ENCODE data around the gene TBXAS1. TPM values are rescaled to one million over a fixed set of nuclear protein-coding genes. Genes with fewer than 3 reads are reported as not detected.

TBXAS1 gene
- total and polyA plus RNA-seq, 2 of the 8 experiments (the other 6 are each of a cell fraction or from before 2014, with no cell fraction given): 0.86 to 2.1 TPM

DNA sequence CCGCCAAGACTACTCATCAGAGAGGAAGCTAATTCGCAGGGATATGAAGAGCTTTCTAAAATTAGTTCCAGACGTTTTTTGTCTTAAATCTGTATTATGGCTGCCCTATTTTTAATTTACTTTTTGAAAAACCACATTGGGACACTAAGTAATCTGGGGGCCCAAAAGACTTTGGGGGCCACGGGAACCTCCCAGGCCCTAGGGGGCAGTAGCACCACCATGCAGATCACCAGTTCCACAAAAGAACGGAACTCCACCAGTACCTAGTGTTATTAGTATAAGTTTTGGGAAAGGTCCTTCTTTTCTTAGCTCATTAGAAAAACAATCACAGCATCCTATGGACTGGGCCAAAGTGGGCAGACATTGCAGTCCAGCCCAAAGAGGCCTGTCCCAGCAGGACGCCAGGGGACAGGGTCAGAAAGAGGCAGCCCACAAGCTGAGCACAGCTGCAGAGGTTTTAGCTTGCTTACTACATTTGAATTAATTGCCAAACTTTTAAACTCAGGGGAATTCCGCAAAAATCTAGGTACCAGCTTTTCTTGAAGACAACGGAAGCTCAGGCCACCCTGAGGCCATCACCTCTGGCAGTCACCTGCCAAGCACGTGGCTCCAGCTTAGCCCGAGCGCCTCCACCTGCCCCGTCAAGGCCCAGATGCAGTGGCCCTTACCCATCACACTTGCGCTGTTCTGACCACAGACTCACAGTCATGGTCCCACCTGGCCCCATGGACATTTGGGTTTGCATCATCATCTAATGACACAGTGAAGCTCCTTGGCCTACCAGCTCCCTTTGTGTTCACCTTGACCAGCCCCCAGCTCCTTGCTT, 158.8 kb downstream of the TBXAS1 start:
- H2BK120ac ChIP-seq (replicated peaks; ENCODE audit: low read depth, low read length): no peak overlapping the region
- peaks cover 0 to 5% (median 0%) of the 10 kb centered on the region in 4 experiments; a peak in 1 of 7 replicates for H3K27me3 ChIP-seq (replicated peaks in 1 of 4; ENCODE audit: control insufficient read depth in 3 of 4, extremely low read depth in 1 of 4, insufficient read depth in 3 of 4, low read length in 3 of 4)
- no peaks in the 10 kb centered on the region for H3K36me3 ChIP-seq (ENCODE audit: control insufficient read depth in 2 of 4, insufficient read depth in 4 of 4, low read length in 3 of 4)
- no peaks in the 10 kb centered on the region for H3K23me2 ChIP-seq (ENCODE audit: low read depth, low read length)
- TF ChIP-seq CBX8 (IDR thresholded peaks at IDR 0.05; ENCODE audit: borderline replicate concordance, low read depth, low read length) (no peak), SP4 (IDR thresholded peaks at IDR 0.05; ENCODE audit: low read length) (no peak)
- TF ChIP-seq, protein P1, sequence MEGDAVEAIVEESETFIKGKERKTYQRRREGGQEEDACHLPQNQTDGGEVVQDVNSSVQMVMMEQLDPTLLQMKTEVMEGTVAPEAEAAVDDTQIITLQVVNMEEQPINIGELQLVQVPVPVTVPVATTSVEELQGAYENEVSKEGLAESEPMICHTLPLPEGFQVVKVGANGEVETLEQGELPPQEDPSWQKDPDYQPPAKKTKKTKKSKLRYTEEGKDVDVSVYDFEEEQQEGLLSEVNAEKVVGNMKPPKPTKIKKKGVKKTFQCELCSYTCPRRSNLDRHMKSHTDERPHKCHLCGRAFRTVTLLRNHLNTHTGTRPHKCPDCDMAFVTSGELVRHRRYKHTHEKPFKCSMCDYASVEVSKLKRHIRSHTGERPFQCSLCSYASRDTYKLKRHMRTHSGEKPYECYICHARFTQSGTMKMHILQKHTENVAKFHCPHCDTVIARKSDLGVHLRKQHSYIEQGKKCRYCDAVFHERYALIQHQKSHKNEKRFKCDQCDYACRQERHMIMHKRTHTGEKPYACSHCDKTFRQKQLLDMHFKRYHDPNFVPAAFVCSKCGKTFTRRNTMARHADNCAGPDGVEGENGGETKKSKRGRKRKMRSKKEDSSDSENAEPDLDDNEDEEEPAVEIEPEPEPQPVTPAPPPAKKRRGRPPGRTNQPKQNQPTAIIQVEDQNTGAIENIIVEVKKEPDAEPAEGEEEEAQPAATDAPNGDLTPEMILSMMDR (IDR thresholded peaks at IDR 0.05; ENCODE audit: control extremely low read depth in 1 of 3, insufficient read depth in 1 of 3, low read depth in 1 of 3, low read length in 3 of 3): peak in 2 of 3 experiments; percentile 17 to 22; a peak in 3 of 4 replicates
- H2AK5ac ChIP-seq (ENCODE audit: low read depth, low read length): no peak overlapping the region
- no peak overlapping the region for H2BK15ac ChIP-seq (ENCODE audit: low read length)
- no peaks in the 10 kb centered on the region for H3K79me1 ChIP-seq (ENCODE audit: low read depth, low read length)
- no peak overlapping the region for H3K18ac ChIP-seq (ENCODE audit: extremely low read depth, low read length)
- H3K14ac ChIP-seq (ENCODE audit: insufficient read length): no peak overlapping the region
- no peak overlapping the region for H3K4ac ChIP-seq (replicated peaks; ENCODE audit: insufficient read length, low read depth, low read length)
- no peak overlapping the region for H2BK5ac ChIP-seq (ENCODE audit: low read depth, low read length)
- H3K79me2 ChIP-seq (ENCODE audit: control insufficient read depth in 1 of 2, insufficient read depth in 2 of 2, low read length in 2 of 2): no peaks in the 10 kb centered on the region
- POLR2A ChIA-PET (ENCODE audit: partially characterized antibody): interaction anchor here (1.1 to 2.4 kb wide), 2 partner anchors 11 to 269 kb away, joined by 3 to 6 read pairs; no protein-coding TSS in a partner anchor
- H4K5ac ChIP-seq (ENCODE audit: insufficient read length, low read depth, low read length): no peak overlapping the region
- H3K23ac ChIP-seq (ENCODE audit: insufficient read length): no peak overlapping the region
- no peak overlapping the region for H2BK20ac ChIP-seq (ENCODE audit: low read length)
- H3K56ac ChIP-seq (replicated peaks; ENCODE audit: insufficient read length, low read depth, low read length): no peak overlapping the region
- no peak overlapping the region for H3K9ac ChIP-seq (replicated peaks in 1 of 4; ENCODE audit: extremely low read depth in 1 of 4, low read depth in 3 of 4, low read length in 3 of 4)
- no peak overlapping the region for H2AFZ ChIP-seq (ENCODE audit: low read length)
- no peak overlapping the region for H3K4me2 ChIP-seq (ENCODE audit: insufficient read depth in 1 of 2, low read depth in 2 of 2, low read length in 2 of 2)
- H3K4me3 ChIP-seq (ENCODE audit: extremely low read depth in 1 of 4, insufficient read depth in 2 of 4, low read depth in 3 of 4, low read length in 4 of 4): no peak overlapping the region
- H3K4me1 ChIP-seq (replicated peaks in 1 of 4; ENCODE audit: control insufficient read depth in 3 of 4, insufficient read depth in 4 of 4, low read length in 3 of 4): peaks cover 0 to 9% (median 0%) of the 10 kb centered on the region in 4 experiments; a peak in 3 of 7 replicates
- no peak for DNase-seq (ENCODE audit: low read depth in 1 of 2, low spot score in 2 of 2)
- no peak overlapping the region for H4K8ac ChIP-seq (ENCODE audit: extremely low read depth, insufficient read depth, low read length)
- 83% methylated on average over 13 of the region's 13 CpGs; no CpG with 5 or more reads in 1 of the 2 experiments for WGBS, 2 experiments (ENCODE audit: extremely low coverage in 1 of 2, insufficient coverage in 1 of 2, insufficient read length in 1 of 2, insufficient replicate concordance in 2 of 2, low coverage in 1 of 2, low lambda C conversion rate in 2 of 2, missing lambda C conversion rate in 1 of 2)
- H3K9me3 ChIP-seq (ENCODE audit: insufficient read depth in 2 of 2, low read depth in 1 of 2, low read length in 1 of 2): no peaks in the 10 kb centered on the region
- H4K91ac ChIP-seq (replicated peaks; ENCODE audit: insufficient read length, low read length): no peak overlapping the region
- H4K20me1 ChIP-seq (replicated peaks in 1 of 2; ENCODE audit: control insufficient read depth in 1 of 2, insufficient read depth in 2 of 2, low read length in 2 of 2): no peaks in the 10 kb centered on the region
- no peak overlapping the region for H3K27ac ChIP-seq (ENCODE audit: low read depth, low read length)
- FAIRE-seq: no peak
- H2BK12ac ChIP-seq (ENCODE audit: low read depth, low read length): no peak overlapping the region
- CTCF ChIA-PET (ENCODE audit: partially characterized antibody): interaction anchor here (0.6 to 2.9 kb wide), 29 partner anchors 11 to 555 kb away, joined by 3 to 16 read pairs (median 4); no protein-coding TSS in a partner anchor

All from H1 (cell line).